Femur (tissue), 1 donor: ENCODE data around the gene KAT2B.

Source experiments
- DNase-seq: peaks from one replicate; pipeline ENCODE4 v3.0.0-alpha.2; 2017

KAT2B gene

GRCh38 chr3:20148466-20148865 is 108.2 kb downstream of the KAT2B start:
- DNase-seq, result no peak

- DNase-seq, result no peak
These were observed 113.8 kb downstream of the KAT2B start for GRCh38 chr3:20154078-20154477.

- no peak for DNase-seq
These were observed 114.7 kb downstream of the KAT2B start for GRCh38 chr3:20154928-20155327.

- no peak for DNase-seq
These were observed 120.0 kb downstream of the KAT2B start for GRCh38 chr3:20160230-20160629.

- DNase-seq, result no peak
These were observed 121.5 kb downstream of the KAT2B start for GRCh38 chr3:20161714-20162113.

DNA sequence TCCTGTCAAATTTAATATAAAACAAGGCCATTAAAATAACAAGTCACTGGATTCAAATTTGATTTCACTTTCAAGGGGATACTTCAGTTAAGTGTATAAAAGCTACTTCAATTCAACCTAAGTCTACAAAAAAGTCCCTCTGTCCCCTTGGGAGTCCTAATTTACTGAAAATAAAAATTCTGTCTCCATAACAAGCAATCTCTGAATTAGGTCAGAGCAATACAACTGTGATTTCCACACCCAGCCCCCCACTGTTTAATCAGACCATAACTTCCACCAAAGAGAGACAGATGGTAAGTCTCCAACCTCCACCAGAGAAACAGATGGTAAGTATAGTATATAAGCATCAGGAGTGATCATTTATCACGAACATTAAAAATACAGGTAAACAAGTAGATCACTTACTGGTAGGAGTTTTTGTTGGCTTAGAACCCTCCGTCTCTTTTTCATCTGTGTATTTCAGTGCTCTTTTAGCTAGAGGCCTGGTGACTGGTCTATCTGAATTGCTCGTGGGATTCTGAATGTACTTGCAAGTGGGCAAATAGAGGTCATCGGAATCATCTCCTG is 133.7 kb downstream of the KAT2B start:
- no peak for DNase-seq

- DNase-seq, result no peak
These were observed 141.0 kb downstream of the KAT2B start for GRCh38 chr3:20181276-20181675.

- DNase-seq, result no peak
These were observed 142.0 kb downstream of the KAT2B start for GRCh38 chr3:20182206-20182605.

DNA sequence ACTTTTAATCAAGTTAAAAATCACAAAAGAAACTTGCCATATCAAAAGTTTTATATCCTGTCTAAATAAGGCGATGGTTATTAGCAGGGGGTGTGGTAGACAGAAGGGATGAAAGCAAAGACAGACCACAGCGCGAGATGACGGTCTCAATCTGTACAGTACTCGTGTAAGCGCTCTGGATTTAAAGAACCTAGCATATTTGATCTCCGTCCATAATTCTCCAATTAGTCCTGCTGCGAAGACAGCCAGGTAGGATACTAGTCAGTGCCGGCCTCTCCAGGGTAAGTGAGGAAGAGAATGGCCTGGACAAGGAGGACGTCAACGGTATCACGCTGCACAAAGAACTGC is 145.1 kb downstream of the KAT2B start:
- no peak for DNase-seq

DNA sequence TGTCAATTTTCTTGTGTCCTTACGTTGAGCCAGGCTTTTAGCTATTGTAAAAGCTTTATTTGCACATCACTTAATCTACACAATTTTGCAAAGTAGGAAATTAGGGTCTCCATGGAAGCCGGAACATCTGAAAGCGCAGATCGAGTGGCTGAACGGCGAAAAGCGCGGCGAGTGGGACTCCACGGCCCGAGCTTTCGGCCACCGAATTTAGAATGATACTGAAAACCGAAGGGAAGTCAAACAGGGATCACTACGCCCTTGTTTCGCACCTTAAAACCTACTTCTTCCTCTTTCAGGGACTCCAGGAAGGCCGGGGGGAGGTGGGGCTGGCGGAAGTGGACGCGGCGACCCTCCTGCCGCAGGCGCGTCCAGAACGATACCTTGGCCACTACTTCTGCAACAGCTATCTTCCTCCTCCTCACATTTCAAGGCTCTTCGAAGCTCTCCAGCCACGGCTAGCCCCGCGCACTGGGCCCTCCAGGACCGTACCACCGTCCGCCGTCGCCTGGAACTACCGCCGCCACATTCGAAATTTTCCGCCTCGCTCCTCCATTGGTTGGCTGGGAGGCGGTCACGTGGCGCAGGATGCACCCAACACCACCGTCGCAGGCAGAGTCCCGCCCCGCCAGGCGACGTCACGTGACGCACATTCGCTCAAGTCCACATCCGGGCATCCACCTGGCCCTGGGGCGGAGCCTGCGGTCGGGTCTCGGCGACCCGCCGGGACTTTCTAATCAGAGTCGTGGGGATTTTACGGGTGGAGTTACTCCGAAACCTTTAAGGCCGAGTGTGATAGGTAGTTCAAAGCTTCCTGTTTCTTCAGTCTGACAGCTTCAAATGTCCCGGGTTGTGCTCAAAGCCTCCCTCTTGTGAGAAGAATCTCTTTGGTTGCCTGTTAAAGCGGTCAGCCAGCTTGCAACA is 145.7 kb downstream of the KAT2B start, which contains the start of gene SGO1:
SGO1 (minus strand) TSS at position 528 of the 921 bp plus-strand sequence. CDS start 2,179 bp downstream, outside the sequence.
- peak; percentile 99 for DNase-seq

- no peak for DNase-seq
These were observed 146.4 kb downstream of the KAT2B start for GRCh38 chr3:20186600-20187004.

DNA sequence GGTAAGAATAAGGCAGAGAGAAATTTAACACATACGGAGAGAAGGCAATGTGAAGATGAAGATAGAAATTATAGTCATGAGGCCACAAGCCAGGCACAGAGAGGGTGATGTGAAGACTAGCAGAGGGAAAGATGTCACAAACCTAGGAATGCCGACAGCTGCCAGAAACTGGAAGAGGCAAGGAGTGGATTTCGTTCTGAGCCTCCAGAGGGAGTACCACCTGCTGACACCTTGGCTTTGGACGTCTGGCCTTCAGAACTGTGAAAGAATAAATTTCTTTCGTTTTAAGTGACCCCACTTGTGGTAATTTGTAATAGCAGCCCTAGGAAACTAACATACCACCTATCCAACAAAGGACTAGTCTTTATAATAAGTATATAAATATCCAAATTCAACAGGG is 150.7 kb downstream of the KAT2B start:
- DNase-seq, result no peak

GRCh38 chr3:20194793-20195460 is 154.7 kb downstream of the KAT2B start:
- DNase-seq, result no peak

DNA sequence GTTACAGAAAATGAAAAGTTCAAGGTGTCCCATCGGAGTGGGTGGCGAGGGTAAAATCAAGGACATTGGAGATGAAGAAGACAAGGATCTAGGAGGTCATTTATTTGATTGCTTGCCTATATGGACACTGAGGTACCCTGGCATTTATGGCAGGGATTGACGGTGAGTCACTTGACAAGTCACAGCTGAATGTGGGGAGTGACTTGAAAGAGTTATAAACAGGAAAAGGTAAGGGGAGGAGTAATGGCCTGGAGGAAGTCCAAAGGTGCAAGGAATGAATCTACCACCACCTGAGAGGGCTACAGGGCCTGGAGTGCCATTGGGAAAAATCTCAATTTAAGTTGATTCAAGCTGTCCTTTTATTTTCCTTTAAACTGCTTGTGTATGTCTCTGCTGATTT is 157.5 kb downstream of the KAT2B start:
- DNase-seq, result no peak

- no peak for DNase-seq
These were observed 160.9 kb downstream of the KAT2B start for GRCh38 chr3:20201143-20201542.
